Vagina (tissue), 2 donors: ENCODE measurements around the gene BMP8B.

Experiments used
- CTCF ChIP-seq, 3 experiments: fragments of 450-650 bp in 2 of 3; fragments of 200-600 bp in 1 of 3; sonication (generic) in 1 of 3; IDR thresholded peaks; one replicate each; pipeline ENCODE4 v1.5.1; 2017 to 2019; ENCODE audit warnings: antibody characterized with exemption in 3 of 3, mild to moderate bottlenecking in 2 of 3, moderate library complexity in 2 of 3
- POLR2A ChIP-seq, 2 donors: fragments of 450-650 bp; IDR thresholded peaks; one replicate each; pipeline ENCODE4 v1.6.1; 2017; ENCODE audit warnings: antibody characterized with exemption in 2 of 2, mild to moderate bottlenecking in 2 of 2, moderate library complexity in 2 of 2
- POLR2AphosphoS5 ChIP-seq, 2 donors: sonication (generic); formaldehyde crosslinking; IDR thresholded peaks; one replicate each; pipeline ENCODE4 v1.9.0; 2017; ENCODE audit warnings: antibody characterized with exemption in 2 of 2, mild to moderate bottlenecking in 2 of 2, low read depth in 1 of 2; ENCODE audit not compliant: insufficient read depth in 1 of 2

DNA sequence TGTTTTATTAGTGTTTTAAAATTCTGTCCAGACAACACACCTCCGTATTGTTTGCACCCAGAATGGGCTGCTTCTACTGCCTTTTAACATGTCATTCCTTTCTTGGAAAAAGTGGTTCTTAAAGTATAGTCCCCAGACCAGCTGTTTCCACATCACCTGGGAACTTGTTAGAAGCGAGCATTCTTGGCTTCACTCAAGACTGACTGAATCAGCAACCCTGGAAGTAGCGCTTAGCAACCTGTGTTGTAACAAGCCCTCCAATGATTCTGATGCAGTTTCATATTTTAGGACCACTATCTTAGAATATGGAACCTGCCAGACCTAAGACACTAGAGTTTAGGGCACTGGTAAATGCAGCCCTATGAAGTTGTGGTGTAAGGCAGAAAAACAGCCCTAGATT is 55.9 kb downstream of the BMP8B start:
- TF ChIP-seq POLR2A (IDR thresholded peaks at IDR 0.05) (no peak), CTCF (IDR thresholded peaks at IDR 0.05) (no peak), POLR2AphosphoS5 (IDR thresholded peaks at IDR 0.05; ENCODE audit: insufficient read depth in 1 of 2, low read depth in 1 of 2) (no peak)
